ENCODE measurements around the gene ZNF25. TPM values are rescaled to one million over a fixed set of nuclear protein-coding genes. Genes with fewer than 3 reads are reported as not detected.
A peak's percentile ranks its signal among the peaks of the same experiment; 100 is the strongest.
"Not testable (repeated sequence)": the region's sequence is repeated elsewhere in the genome, so short reads cannot be mapped to it uniquely, and the experiment has no call there.

Gene ZNF25
- total RNA-seq, 1 donor from 2014 or later, result 11.3 TPM

DNA sequence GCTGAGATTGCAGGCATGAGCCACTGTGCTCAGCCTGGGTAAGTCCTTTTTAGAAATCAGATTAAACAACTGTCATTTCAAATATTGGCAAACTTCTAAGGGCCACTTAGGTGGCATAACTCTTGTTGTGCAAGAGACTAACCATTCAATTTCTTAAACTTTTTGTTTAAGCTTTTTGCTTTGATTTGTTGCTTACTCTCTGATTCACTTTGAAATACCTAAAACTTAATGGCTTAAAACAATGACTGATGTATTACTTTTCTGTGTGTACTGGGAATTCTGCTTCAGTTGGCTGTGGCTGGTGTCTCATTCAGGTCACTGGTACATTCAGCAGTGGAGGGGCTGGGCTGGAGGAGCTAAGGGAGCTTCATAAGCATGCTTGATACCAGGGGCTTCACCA is 28.9 kb downstream of the ZNF25 start:
- DNase-seq (ENCODE audit: low read depth), result peak; percentile 95

DNA sequence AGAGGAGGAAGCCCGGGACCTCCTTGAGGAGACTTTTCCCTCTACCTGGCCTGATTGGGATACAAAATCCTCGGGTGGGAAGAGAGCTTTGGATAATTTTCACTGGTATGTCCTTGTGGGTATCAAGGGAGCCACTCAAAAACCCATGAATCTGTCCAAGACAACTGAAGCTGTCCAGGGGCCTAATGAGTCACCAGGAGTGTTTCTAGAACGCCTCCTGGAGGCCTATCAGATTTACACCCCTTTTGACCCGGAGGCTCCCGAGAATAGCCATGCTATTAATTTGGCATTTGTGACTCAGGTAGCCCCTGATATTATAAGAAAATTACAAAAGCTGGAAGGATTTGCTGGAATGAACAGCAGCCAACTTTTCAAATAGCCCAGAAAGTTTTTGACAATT is 38.6 kb downstream of the ZNF25 start:
- DNase-seq (ENCODE audit: low read depth), result no peak

DNA sequence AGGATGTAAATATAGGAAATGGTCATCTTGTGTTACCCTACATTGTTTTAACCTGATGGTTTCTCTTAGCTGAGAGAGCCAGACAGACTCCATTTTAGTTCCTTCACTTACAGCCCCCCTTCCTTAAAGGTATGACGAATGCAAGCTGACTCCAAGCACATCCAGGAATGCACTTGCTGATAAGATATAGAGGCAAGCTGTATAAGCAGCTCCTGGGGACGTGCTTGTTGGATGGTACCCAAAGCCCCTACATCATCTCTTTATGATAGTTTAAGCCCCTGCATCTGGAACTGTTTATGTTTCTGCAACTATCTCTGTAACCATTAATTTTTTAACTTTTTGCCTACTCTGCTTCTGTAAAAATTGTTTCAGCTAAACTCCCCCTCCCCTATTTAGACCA is 41.7 kb downstream of the ZNF25 start:
- DNase-seq (ENCODE audit: low read depth), result no peak

DNA sequence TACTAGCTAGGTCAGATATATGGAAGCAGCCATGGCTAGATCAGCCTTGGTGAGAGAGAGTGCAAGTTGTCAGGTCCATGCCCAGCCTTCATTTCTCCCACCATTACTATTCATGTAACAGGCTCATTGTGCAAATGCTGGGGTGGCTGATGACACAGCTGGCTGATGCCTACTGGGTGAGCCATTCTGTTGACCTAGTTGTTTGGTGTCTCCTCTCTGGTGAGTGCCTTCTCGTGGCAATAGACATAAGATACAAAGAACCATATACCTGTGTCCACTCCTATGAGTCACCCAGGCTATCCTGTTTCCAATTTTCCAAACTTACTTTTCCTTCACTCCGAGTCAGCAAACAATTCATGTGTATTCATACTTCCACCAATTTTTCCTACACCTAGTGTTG is 46.0 kb downstream of the ZNF25 start:
- DNase-seq (ENCODE audit: low read depth), result no peak

DNA sequence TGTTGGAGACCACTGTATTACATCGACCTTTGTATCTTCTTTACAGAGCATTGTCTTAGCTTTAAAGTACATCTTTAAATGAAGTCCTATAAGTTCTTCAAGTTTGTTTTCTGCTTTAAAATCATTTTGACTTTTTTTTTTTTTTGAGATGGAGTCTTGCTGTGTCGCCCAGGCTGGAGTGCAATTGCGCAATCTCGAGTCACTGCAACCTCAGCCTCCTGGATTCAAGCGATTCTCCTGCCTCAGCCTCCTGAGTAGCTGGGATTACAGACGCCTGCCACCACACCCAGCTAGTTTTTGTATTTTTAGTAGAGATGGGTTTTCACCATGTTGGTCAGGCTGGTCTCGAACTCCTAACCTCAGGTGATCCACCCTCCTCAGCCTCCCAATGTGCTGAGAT is 68.3 kb downstream of the ZNF25 start:
- DNase-seq (ENCODE audit: low read depth), result not testable (repeated sequence)

DNA sequence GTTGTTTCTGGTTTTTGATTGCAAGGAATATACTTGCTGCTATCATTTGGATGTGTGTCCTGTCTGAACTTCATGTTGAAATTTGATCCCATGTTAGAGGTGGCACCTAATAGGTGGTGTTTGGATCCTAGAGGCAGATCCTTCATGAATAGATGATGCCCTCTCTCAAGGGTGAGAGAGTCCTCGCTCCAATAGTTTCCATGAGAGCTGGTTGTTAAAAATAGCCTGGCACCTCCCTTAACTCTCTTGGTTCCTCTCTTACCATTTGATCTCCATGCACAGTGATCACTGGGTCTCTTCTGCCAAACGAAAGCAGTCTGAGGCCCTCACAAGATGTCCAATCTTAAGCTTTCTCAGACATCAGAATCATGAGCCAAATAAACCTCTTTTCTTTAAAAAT is 70.1 kb downstream of the ZNF25 start:
- no peak for DNase-seq (ENCODE audit: low read depth)

Other genes starting within 250 kb of the ZNF25 start
- 12.5 and 49.0 TPM in 2 replicates for gene ZNF248, start 119.0 kb downstream of the ZNF25 start, total RNA-seq
- gene ZNF33A, start 34.0 kb upstream of the ZNF25 start, total RNA-seq, result 20.0 and 58.9 TPM in 2 replicates
- gene ZNF37A, start 117.7 kb upstream of the ZNF25 start, total RNA-seq, result 11.3 and 20.1 TPM in 2 replicates